Measurements from ENCODE around the gene SMO.

DNA sequence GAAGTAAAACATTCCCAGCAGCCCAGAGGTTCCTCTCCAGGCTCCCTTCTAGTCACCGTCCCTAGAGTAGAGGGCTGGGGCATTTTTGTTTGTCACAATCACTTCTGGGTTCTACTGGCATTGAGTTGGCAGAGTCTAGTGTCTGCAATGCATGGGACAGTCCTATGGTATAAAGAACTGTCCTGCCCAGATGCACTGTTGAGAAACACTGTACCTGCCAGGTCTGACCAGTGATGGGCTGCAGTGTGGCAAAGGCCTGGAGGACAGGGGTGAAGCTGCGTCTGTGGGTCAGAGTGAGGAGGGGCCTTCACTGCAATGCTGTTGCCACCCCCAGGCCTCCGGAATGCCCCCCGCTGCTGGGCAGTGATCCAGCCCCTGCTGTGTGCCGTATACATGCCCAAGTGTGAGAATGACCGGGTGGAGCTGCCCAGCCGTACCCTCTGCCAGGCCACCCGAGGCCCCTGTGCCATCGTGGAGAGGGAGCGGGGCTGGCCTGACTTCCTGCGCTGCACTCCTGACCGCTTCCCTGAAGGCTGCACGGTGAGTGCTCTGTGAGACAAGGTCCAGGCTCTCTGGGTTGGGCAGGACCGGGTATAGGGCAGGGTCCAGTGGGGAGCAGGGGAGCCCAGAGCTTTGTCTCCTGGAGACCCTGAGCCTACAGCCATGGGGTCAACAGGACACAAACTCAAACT, 14.8 kb downstream of the SMO start:
- TF ChIP-seq, protein P1, sequence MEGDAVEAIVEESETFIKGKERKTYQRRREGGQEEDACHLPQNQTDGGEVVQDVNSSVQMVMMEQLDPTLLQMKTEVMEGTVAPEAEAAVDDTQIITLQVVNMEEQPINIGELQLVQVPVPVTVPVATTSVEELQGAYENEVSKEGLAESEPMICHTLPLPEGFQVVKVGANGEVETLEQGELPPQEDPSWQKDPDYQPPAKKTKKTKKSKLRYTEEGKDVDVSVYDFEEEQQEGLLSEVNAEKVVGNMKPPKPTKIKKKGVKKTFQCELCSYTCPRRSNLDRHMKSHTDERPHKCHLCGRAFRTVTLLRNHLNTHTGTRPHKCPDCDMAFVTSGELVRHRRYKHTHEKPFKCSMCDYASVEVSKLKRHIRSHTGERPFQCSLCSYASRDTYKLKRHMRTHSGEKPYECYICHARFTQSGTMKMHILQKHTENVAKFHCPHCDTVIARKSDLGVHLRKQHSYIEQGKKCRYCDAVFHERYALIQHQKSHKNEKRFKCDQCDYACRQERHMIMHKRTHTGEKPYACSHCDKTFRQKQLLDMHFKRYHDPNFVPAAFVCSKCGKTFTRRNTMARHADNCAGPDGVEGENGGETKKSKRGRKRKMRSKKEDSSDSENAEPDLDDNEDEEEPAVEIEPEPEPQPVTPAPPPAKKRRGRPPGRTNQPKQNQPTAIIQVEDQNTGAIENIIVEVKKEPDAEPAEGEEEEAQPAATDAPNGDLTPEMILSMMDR (IDR thresholded peaks at IDR 0.05) = no peak
- TF ChIP-seq POLR2AphosphoS5 (IDR thresholded peaks at IDR 0.05; ENCODE audit: low read depth, low read length) (no peak), SIN3A (IDR thresholded peaks at IDR 0.05; ENCODE audit: borderline replicate concordance, insufficient read depth, low read depth, low read length) (no peak), TCF7L2 (IDR thresholded peaks at IDR 0.05; ENCODE audit: low read depth, low read length) (no peak)
- TF ChIP-seq, protein P2, sequence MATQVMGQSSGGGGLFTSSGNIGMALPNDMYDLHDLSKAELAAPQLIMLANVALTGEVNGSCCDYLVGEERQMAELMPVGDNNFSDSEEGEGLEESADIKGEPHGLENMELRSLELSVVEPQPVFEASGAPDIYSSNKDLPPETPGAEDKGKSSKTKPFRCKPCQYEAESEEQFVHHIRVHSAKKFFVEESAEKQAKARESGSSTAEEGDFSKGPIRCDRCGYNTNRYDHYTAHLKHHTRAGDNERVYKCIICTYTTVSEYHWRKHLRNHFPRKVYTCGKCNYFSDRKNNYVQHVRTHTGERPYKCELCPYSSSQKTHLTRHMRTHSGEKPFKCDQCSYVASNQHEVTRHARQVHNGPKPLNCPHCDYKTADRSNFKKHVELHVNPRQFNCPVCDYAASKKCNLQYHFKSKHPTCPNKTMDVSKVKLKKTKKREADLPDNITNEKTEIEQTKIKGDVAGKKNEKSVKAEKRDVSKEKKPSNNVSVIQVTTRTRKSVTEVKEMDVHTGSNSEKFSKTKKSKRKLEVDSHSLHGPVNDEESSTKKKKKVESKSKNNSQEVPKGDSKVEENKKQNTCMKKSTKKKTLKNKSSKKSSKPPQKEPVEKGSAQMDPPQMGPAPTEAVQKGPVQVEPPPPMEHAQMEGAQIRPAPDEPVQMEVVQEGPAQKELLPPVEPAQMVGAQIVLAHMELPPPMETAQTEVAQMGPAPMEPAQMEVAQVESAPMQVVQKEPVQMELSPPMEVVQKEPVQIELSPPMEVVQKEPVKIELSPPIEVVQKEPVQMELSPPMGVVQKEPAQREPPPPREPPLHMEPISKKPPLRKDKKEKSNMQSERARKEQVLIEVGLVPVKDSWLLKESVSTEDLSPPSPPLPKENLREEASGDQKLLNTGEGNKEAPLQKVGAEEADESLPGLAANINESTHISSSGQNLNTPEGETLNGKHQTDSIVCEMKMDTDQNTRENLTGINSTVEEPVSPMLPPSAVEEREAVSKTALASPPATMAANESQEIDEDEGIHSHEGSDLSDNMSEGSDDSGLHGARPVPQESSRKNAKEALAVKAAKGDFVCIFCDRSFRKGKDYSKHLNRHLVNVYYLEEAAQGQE (IDR thresholded peaks at IDR 0.05; ENCODE audit: insufficient read depth in 1 of 2, low read depth in 2 of 2, low read length in 1 of 2) = no peak
